ENCODE results near the gene SHISA9.

DNA sequence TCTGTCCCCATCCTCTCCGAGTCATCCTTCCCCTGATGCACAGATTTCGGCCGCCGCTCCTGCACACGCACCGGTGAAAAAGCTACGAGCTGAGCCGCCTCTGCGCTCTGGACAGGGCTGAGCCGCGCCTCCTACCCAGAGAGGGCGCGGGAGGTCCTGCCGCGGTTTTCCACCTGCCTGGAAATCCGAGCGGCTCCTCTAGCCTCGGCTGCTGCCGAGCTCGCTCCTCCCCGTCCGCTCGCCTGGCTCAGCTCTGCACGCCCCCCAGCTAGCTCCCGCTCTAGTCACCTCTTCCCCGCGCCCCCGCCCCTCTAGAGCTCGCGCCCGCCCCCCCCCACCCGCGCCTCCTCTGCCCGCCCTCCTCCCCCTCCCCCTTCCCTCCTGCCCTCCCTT is 198 bp upstream of the SHISA9 start:
- TF ChIP-seq, protein P1, sequence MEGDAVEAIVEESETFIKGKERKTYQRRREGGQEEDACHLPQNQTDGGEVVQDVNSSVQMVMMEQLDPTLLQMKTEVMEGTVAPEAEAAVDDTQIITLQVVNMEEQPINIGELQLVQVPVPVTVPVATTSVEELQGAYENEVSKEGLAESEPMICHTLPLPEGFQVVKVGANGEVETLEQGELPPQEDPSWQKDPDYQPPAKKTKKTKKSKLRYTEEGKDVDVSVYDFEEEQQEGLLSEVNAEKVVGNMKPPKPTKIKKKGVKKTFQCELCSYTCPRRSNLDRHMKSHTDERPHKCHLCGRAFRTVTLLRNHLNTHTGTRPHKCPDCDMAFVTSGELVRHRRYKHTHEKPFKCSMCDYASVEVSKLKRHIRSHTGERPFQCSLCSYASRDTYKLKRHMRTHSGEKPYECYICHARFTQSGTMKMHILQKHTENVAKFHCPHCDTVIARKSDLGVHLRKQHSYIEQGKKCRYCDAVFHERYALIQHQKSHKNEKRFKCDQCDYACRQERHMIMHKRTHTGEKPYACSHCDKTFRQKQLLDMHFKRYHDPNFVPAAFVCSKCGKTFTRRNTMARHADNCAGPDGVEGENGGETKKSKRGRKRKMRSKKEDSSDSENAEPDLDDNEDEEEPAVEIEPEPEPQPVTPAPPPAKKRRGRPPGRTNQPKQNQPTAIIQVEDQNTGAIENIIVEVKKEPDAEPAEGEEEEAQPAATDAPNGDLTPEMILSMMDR (IDR thresholded peaks at IDR 0.05): no peak
- TF ChIP-seq POLR2A (IDR thresholded peaks at IDR 0.05) (no peak), EP300 (IDR thresholded peaks at IDR 0.05) (no peak)
